GM18861 (cell line): ENCODE measurements around the gene POLR1C.

ENCODE experiments used
- ATAC-seq: cut with Tn5 transposase; IDR thresholded peaks from one replicate; pipeline ENCODE4 v1.9.1; 2021; ENCODE audit not compliant: unreplicated experiment

POLR1C gene

GRCh38 chr6:43559328-43559727 lies 42.4 kb downstream of the POLR1C start:
- no peak for ATAC-seq

DNA sequence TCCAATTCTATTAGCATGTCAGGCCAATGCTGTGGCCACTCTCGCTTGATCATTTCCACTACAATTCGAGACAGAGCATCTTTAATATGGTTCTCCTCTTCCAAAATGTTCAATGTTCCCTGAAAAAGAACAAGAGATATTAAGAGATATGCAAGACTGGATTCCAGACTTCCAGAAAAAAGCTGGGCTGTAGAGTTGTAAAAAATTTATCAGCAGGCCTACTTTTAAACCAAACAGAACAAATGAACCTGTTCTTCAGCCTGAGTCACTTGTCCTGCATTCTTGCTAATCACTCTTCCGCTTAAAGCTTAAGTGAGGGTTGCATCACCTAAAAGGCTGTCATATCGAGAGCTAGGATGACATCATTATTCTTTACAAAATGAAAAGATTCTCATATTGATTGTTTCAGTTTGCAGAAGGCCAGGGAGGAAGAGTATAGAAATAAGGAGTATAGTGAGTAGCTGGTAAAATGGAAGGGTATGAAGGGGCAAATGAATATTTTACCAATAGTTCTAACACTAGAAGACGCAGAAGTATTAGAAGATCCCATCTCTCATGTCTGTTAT lies 54.1 kb downstream of the POLR1C start:
- ATAC-seq: no peak
